SK-N-DZ (cell line): Measurements from ENCODE around the gene PLIN4.

Experiments
- DNase-seq: peaks from one replicate; pipeline ENCODE4 v3.0.0-alpha.2; 2015; ENCODE audit warnings: low spot score

PLIN4 gene

DNA sequence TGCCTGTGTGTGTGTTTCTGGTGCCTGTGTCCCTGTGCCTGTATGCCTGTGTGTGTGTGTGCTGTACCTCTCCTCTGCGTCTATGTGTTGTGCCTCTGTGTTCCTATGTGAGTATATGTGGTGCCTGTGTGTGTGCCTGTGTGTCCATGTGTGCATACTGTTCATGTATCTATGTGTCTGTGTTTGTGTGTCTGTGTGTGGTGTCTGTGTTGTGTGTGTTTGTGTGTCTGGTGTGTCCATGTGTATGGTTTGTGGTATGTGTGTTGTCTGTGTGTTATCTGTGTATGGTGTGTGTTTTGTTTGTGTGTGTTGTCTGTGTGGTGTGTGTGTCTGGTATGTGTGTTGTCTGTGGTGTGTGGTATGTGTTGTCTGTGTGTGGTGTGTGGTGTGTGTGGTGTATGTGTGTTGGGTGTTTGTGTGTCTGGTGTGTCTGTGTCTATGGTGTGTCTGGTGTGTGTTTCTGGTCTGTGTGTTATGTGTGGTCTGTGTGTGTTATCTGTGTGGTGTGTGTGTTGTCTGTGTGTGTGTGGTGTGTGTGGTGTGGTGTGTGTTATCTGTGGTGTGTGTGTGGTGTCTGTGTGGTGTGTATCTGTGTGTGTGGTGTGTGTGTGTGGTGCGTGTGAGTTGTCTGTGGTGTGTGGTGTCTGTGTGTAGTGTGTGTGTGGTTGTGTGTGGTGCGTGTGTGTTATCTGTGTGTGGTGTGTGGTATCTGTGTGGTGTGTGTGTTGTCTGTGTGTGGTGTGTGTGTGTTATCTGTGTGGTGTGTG is 25.8 kb downstream of the PLIN4 start:
- no peak for DNase-seq

- no peak for DNase-seq
Observed at GRCh38 chr19:4491446-4491845, 26.8 kb downstream of the PLIN4 start.

- no peak for DNase-seq
Observed at GRCh38 chr19:4488496-4488895, 29.8 kb downstream of the PLIN4 start.

- no peak for DNase-seq
Observed at GRCh38 chr19:4487572-4487971, 30.7 kb downstream of the PLIN4 start.

DNA sequence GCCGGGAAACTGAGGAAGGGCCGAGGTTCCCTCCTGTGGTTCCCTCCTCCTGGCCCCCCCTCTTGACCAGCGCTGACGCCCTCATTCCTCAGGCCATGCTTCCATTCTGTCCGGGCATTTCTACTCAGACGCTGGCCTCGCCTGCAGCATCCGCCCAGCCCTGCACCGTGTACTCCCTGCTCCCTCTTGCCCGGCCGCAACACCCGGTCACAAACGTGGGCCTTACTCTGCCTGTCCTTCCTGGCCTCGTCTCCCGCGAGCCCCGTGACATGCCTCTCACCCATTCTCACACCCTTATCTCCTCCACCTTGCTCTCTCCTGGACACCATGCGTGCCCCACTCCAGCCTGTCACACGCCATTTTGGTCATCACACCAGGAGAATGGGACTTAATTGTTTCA is 34.9 kb downstream of the PLIN4 start:
- DNase-seq, result no peak

- no peak for DNase-seq
Observed at GRCh38 chr19:4482721-4483364, 35.4 kb downstream of the PLIN4 start.

GRCh38 chr19:4477034-4477801 is 41.1 kb downstream of the PLIN4 start:
- no peak for DNase-seq

DNA sequence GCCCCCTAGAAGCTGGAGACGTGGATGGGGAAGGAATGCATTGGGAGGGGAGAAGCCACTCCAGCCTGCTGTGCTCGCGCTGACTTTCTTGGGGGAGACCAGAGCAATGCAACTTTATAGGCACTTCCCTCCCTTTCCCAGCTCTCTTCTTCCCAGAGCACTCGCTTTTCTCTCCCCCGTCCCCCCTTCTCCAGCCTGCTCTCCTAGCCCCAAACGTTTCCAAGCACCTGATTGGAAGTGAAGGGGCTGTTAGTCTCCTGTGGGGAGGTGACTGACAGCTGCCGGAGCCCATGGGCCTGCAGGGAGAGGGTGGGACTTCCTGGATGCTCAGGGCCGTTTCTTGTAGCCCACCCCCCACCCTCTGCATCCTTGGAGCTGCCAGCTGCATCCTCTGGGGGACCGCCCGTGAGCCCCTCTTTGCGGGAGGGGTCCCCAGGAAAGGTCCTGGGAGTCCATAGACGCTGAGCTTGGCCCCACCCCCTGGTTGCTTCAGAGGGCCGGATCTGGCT is 43.7 kb downstream of the PLIN4 start:
- DNase-seq, result peak; percentile 89

- DNase-seq, result no peak
Observed at GRCh38 chr19:4473763-4474513, 44.3 kb downstream of the PLIN4 start.

DNA sequence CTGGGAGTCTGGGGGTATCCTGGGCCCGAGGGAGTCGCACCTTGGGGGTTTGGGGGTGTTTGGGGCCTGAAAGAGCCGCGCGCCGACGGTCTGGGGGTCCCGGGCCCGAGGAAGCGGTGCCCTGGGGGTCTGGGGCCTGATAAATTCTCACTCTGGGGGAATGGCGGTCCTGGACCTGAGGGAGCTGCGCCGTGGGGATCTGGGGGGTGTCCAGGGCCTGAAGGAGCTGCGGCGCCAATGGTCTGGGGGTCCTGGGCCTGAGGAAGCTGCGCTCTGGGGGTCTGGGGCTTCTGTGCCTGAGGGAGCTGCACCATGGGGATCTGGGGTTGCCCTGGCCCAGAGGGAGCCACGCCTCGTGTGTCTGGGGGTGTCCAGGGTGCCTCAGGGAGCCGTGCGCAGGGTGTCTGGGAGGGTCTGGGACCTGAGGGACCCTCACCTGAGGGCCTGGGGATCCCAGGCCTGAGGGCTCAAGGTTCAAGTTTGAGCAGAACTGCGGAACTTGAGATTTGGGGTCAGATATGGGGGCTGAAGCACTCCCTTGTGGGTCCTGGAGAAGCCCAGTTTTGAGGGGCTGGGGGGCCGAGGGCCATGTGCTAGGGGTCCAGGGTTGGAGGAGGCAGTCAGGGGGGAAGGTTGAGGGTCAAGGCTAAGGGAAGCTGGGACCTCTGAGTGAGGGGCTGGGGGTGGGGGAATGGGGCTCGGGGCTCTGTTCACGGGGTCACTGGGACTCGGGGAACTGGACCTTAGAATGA is 45.1 kb downstream of the PLIN4 start:
- no peak for DNase-seq

DNA sequence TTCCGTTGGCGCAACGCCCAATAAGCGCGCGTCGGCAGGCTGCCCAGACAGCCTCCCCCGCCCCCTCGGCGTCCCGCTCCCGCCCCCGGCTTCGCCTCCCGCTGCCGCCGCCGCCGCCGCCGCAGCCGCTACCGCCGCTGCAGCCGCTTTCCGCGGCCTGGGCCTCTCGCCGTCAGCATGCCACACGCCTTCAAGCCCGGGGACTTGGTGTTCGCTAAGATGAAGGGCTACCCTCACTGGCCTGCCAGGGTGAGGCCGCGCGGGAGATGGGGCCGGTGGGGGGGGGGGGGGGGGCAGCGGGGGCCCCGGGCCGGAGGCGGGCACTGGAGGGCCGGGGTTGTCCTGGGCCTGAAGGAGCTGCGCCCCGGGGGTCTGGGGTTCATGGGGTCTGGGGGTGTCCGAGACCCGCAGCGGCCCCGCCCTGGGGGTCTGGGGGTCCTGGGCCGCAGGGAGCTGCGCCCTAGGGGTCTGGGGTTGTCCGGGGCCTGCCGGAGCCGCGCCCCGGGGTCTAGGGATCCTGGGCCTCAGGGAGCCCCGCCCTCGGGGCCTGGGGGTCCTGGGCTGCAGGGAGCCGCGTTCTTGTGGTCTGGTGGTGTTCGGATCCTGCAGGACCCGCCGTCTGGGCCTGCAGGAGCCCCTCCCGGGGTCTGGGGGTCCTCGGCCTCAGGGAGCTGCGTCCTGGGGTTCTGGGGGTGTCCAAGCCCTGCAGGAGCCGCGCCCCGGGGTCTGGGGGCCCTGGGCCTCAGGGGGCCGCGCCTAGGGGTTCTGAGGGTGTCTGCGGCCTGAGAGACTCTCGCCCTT is 45.9 kb downstream of the PLIN4 start, which contains the start of gene HDGFL2:
TSS of gene HDGFL2 (plus strand) at position 124 of the 801 bp plus-strand sequence. CDS start at position 178, 54 bp downstream.
- no peak for DNase-seq

DNA sequence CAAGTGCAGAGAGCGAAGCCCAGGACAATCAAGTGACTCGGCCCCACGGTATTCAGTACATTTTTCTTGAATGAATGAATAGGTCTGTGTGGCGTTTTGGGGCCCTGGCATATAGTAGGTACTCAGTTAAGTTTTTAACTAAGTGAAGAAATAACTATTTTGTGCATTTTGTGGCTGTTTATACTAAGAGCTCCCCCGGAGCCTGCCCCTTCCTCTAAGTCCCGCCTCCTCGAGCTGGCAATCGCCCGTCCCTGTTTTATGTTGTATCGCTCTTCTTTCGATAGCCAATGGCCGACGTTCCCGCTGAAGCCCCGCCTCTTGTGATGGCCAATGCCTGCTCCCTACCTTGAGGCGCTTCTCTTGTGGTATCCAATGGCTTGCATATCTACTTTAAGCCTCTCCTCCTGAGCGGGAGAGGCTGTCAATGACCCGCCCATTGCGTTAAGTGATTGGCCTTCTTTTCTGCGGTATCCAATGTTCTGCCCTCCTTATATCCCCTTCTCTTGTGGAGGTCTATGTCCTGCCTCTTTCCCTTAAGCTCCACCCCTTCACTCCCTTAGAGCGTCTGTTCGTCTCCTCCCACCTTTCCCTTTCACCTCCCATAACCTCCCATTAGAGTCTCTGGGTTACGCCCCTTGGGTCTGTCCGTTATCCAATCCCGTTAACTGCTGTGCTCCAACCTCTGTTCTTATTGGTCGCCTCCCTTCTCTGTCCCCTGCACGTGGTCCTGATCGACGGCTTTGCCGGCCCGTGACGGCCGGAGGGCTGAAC is 46.7 kb downstream of the PLIN4 start:
- peak; percentile 100 for DNase-seq

DNA sequence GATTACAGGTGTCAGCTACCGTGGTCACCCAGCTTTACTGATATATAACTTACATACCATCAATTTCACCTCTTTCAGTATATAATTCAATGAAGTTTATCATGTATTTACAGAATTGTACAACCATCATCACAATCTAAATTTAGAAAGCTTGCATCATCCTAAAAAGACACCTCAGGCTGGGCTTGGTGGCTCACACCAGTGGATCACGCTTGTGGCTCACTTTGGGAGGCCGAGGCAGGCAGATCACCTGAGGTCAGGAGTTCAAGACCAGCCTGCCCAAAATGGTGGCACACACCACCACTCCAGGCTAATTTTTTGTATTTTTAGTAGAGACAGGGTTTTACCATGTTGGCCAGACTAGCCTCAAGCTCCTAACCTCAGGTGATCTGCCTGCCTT is 50.5 kb downstream of the PLIN4 start:
- DNase-seq, result no peak

DNA sequence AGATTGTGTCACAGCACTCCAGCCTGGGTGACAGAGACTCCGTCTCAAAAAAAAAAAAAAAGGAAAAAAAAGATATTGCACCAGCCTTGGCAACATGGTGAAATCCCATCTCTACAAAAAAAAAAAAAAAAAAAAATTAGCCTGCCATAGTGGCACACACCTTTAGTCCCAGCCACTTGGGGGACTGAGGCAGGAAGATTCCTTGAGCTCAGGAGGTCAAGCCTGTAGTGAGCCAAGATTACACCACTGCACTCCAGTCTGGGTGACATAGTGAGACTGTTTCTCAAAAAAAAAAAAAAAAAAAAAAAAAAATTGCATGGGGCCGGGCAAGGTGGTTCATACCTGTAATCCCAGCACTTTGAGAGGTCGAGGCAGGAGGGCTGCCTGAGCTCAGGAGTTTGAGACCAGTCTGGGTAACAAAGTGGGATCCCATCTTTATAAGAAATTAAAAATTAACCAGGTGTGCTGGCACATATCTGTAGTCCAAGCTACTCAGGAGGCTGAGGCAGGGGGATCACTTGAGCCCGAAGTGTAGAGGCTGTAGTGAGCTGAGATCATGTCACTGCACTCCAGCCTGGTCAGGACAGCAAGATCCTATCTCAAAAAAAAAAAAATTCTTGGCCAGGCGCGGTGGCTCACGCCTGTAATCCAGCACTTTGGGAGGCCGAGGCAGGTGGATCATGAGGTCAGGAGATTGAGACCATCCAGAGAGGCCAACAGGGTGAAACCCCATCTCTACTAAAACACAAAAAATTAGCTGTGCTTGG is 53.3 kb downstream of the PLIN4 start:
- no peak for DNase-seq

DNA sequence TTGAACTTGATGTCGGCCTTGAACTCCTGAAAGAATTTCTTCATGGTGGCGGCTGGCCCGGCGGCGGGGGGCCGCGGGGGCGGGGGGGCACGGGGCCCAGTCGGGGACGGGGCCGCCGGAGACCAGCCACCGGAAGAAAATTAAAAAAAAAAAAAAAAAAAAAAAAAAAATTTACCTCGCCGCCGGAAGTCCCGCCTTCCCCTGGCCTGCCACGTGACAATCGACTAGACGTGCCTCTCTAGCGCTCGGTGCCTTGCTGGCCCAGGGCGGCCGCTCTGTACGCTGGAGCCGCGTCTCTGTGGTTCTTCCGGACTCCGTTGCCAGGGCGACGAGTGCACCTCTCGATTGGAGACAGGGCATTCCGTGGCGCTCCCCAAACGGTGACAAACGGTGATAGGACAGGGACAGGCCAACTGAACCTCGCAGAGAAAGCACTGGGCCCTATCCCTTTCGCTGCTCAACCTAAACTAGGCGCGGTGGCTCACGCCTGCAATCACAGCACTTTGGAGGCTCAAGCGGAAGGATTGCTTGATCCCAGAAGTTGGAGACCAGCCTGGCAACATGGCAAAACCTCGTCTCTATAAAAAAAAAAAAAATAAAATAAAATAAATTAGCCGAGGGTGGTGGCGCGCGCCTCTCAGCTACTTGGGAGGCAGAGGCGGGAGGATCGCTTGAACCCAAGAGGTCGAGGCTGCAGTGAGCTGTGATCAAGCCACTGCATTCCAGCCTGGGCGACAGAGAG is 60.5 kb downstream of the PLIN4 start, which contains the start of gene UBXN6:
TSS of gene UBXN6 (minus strand) at position 141 of the 742 bp plus-strand sequence. CDS start at position 44, 97 bp downstream.
- peak; percentile 97 for DNase-seq

GRCh38 chr19:4456843-4457653 is 61.2 kb downstream of the PLIN4 start:
- DNase-seq, result peak; percentile 71

DNA sequence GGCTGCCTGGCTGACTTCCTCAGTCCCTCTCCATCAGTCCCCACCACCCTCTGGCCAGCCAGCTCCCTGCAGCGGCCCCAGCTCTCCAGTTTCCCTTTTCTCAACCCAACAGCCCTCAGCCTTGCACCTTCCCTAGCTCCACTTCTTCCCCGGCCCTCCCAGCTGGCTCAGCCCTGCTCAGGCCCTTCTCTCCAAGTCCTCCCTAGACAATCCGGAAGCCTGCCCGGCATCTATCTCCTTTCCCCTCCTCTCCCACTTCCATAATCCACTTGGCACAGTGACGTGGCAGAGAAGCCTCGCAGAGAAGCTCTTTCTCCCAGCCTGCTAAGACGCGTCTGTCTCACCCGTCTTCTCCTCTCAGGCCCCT is 61.8 kb downstream of the PLIN4 start:
- peak; percentile 43 for DNase-seq
